Epidermal melanocyte (primary cell): Measurements from ENCODE around the gene CHTF8.

Source experiments
- DNase-seq: peaks from one replicate; pipeline ENCODE4 v3.0.0; 2011; ENCODE audit warnings: low spot score; ENCODE audit not compliant: insufficient read length

CHTF8 gene

GRCh38 chr16:69087161-69087581, 45.2 kb downstream of the CHTF8 start:
- DNase-seq, result no peak

- DNase-seq, result no peak
Observed at GRCh38 chr16:69085032-69085695, 47.2 kb downstream of the CHTF8 start.

- no peak for DNase-seq
Observed at GRCh38 chr16:69084289-69084688, 48.1 kb downstream of the CHTF8 start.

- DNase-seq, result no peak
Observed at GRCh38 chr16:69083306-69083941, 49.0 kb downstream of the CHTF8 start.

- DNase-seq, result no peak
Observed at GRCh38 chr16:69079697-69080096, 52.7 kb downstream of the CHTF8 start.

GRCh38 chr16:69078073-69078472, 54.3 kb downstream of the CHTF8 start:
- DNase-seq, result no peak

- no peak for DNase-seq
Observed at GRCh38 chr16:69077251-69077650, 55.1 kb downstream of the CHTF8 start.

GRCh38 chr16:69073181-69073702, 59.1 kb downstream of the CHTF8 start:
- DNase-seq, result no peak

GRCh38 chr16:69072640-69072974, 59.8 kb downstream of the CHTF8 start:
- DNase-seq, result no peak

GRCh38 chr16:69071036-69071435, 61.4 kb downstream of the CHTF8 start:
- no peak for DNase-seq

GRCh38 chr16:69069504-69069903, 62.9 kb downstream of the CHTF8 start:
- no peak for DNase-seq
